SK-N-SH treated with all-trans-retinoic acid at 6 μM for 48 hours (cell line): ENCODE measurements around the gene AP4E1.

Experiments
- ATAC-seq: fragments of 200-7000 bp; cut with Tn5 transposase; 3 replicates; pipeline ENCODE4 v1.9.1; 2020; ENCODE audit warnings: mild to moderate bottlenecking, moderate library complexity
- ARNTL ChIP-seq: fragments of 450-650 bp; formaldehyde crosslinking; IDR thresholded peaks from 2 replicates; pipeline ENCODE4 v1.5.0; 2020; ENCODE audit warnings: low read depth, mild to moderate bottlenecking, moderate library complexity, borderline replicate concordance
- BACH2 ChIP-seq: fragments of 250-450 bp; sonication (Bioruptor Pico); IDR thresholded peaks from 2 replicates; pipeline ENCODE4 v1.9.0; 2021; ENCODE audit warnings: mild to moderate bottlenecking, borderline replicate concordance
- ISL1 ChIP-seq: fragments of 250-450 bp; sonication (Bioruptor Pico); IDR thresholded peaks from 2 replicates; pipeline ENCODE4 v2.1.2; 2022; ENCODE audit warnings: mild to moderate bottlenecking, moderate library complexity
- OSR1 ChIP-seq: fragments of 250-450 bp; sonication (Bioruptor Pico); IDR thresholded peaks from 2 replicates; pipeline ENCODE4 v1.8.0; 2022; ENCODE audit warnings: moderate library complexity, mild to moderate bottlenecking, inconsistent platforms
- RARB ChIP-seq: fragments of 250-450 bp; sonication (Bioruptor Pico); IDR thresholded peaks from 2 replicates; pipeline ENCODE4 v1.8.0; 2021; ENCODE audit warnings: mild to moderate bottlenecking, moderate library complexity
- SNAI2 ChIP-seq: fragments of 250-450 bp; sonication (Bioruptor Pico); IDR thresholded peaks from 2 replicates; pipeline ENCODE4 v1.5.0; 2020; ENCODE audit warnings: mild to moderate bottlenecking, moderate library complexity
- TCF4 ChIP-seq: fragments of 250-450 bp; sonication (Bioruptor Pico); IDR thresholded peaks from 2 replicates; pipeline ENCODE4 v1.8.0; 2021; ENCODE audit warnings: mild to moderate bottlenecking, moderate library complexity, borderline replicate concordance
- ZFP3 ChIP-seq: fragments of 250-450 bp; sonication (Bioruptor Pico); IDR thresholded peaks from 2 replicates; pipeline ENCODE4 v1.5.0; 2020; ENCODE audit warnings: mild to moderate bottlenecking, moderate library complexity
- ZFP30 ChIP-seq: fragments of 450-650 bp; formaldehyde crosslinking; IDR thresholded peaks from 2 replicates; pipeline ENCODE4 v1.5.0; 2022; ENCODE audit warnings: mild to moderate bottlenecking, moderate library complexity
- ZNF565 ChIP-seq: fragments of 450-650 bp; formaldehyde crosslinking; conservative IDR thresholded peaks from 2 replicates; pipeline ENCODE4 v1.5.0; 2020; ENCODE audit warnings: low read depth, mild to moderate bottlenecking, moderate library complexity
- ZNF70 ChIP-seq: fragments of 450-650 bp; formaldehyde crosslinking; IDR thresholded peaks from 2 replicates; pipeline ENCODE4 v1.5.0; 2020; ENCODE audit warnings: mild to moderate bottlenecking, moderate library complexity
- TF ChIP-seq, protein P1 (sequence below): fragments of 250-450 bp; sonication (Bioruptor Pico); IDR thresholded peaks from 2 replicates; pipeline ENCODE4 v1.8.0; 2021; ENCODE audit warnings: low read depth, mild to moderate bottlenecking, moderate library complexity, borderline replicate concordance
- TF ChIP-seq, protein P2 (sequence below): fragments of 250-450 bp; sonication (Bioruptor Pico); IDR thresholded peaks from 2 replicates; pipeline ENCODE4 v1.5.1; 2020; ENCODE audit warnings: low read depth, mild to moderate bottlenecking, moderate library complexity
- TF ChIP-seq, protein P3 (sequence below): fragments of 250-450 bp; sonication (Bioruptor Pico); IDR thresholded peaks from 2 replicates; pipeline ENCODE4 v1.8.0; 2020; ENCODE audit warnings: mild to moderate bottlenecking, moderate library complexity, borderline replicate concordance
- TF ChIP-seq, protein P4 (sequence below): fragments of 250-450 bp; sonication (Bioruptor Pico); IDR thresholded peaks from 2 replicates; pipeline ENCODE4 v1.5.0; 2020; ENCODE audit warnings: mild to moderate bottlenecking, moderate library complexity

Gene AP4E1

DNA sequence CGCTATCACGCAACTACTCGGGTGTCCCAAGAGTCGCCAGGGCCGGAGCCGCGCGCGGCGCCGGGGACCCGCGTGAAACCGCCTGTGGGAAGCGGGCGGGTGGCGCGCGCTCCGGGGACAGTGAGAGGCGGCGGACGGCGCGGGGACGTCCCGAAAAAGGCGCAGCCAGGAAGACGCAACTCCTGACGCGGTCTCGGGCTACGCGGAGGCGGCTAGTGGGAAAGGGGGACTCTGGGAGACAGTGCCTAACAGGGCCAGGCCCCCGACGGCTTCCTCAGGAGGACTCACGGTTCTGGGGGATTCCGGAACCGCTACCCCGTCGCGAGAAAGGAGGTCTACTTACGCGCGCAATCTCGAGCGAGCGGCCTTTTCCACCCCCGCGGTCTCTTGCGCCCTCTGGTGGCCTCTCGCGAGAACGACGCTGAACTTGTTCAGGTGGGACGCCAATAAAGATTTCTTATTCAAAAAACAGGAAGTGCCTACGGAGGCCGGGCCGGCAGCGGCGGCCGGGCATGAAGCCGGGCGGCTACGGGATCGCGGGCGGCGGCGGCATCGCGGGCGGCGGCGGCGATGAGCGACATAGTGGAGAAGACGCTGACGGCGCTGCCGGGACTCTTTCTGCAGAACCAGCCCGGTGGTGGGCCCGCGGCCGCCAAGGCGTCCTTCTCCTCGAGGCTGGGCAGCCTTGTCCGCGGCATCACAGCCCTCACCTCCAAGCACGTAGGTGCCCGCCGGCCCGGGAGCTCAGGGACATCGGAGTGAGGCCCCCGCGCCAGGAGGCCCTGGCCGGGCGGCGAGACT, at the start of gene AP4E1:
TSS of gene AP4E1 (plus strand) at position 475 of the 801 bp plus-strand sequence. CDS start at position 571, 96 bp downstream.
- ATAC-seq = peak; percentile 81
- TF ChIP-seq ZFP3 (CRISPR knock-in tag) (no peak), ZNF70 (CRISPR knock-in tag) (no peak), SNAI2 (CRISPR knock-in tag) (no peak)
- TF ChIP-seq, protein P1, sequence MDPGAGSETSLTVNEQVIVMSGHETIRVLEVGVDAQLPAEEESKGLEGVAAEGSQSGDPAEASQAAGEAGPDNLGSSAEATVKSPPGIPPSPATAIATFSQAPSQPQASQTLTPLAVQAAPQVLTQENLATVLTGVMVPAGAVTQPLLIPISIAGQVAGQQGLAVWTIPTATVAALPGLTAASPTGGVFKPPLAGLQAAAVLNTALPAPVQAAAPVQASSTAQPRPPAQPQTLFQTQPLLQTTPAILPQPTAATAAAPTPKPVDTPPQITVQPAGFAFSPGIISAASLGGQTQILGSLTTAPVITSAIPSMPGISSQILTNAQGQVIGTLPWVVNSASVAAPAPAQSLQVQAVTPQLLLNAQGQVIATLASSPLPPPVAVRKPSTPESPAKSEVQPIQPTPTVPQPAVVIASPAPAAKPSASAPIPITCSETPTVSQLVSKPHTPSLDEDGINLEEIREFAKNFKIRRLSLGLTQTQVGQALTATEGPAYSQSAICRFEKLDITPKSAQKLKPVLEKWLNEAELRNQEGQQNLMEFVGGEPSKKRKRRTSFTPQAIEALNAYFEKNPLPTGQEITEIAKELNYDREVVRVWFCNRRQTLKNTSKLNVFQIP (CRISPR knock-in tag) = no peak

DNA sequence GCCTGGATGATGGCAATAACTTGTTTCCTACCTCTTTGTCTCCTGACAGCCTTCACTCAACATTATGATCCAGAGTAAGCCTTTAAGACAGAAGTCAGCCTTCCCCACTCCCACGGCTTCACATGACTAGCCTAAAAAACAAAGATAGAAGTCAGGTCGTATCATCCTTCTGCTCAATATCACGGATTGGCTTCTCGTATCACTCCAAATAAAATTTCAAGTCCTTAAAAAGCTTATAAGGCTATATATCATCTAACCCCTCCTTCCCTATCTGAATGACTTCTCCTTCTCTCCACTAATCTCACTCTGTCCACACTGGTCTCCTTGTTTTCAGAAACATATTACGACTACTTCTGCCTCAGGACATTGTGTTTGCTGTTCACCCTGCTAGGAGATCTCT, 47.7 kb upstream of the AP4E1 start:
- TF ChIP-seq BACH2 (CRISPR knock-in tag) = no peak
- no peak for TF ChIP-seq OSR1 (CRISPR knock-in tag)
- TF ChIP-seq, protein P2, sequence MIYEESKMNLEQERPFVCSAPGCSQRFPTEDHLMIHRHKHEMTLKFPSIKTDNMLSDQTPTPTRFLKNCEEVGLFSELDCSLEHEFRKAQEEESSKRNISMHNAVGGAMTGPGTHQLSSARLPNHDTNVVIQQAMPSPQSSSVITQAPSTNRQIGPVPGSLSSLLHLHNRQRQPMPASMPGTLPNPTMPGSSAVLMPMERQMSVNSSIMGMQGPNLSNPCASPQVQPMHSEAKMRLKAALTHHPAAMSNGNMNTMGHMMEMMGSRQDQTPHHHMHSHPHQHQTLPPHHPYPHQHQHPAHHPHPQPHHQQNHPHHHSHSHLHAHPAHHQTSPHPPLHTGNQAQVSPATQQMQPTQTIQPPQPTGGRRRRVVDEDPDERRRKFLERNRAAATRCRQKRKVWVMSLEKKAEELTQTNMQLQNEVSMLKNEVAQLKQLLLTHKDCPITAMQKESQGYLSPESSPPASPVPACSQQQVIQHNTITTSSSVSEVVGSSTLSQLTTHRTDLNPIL (CRISPR knock-in tag) = no peak
- TF ChIP-seq, protein P3, sequence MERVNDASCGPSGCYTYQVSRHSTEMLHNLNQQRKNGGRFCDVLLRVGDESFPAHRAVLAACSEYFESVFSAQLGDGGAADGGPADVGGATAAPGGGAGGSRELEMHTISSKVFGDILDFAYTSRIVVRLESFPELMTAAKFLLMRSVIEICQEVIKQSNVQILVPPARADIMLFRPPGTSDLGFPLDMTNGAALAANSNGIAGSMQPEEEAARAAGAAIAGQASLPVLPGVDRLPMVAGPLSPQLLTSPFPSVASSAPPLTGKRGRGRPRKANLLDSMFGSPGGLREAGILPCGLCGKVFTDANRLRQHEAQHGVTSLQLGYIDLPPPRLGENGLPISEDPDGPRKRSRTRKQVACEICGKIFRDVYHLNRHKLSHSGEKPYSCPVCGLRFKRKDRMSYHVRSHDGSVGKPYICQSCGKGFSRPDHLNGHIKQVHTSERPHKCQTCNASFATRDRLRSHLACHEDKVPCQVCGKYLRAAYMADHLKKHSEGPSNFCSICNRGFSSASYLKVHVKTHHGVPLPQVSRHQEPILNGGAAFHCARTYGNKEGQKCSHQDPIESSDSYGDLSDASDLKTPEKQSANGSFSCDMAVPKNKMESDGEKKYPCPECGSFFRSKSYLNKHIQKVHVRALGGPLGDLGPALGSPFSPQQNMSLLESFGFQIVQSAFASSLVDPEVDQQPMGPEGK (CRISPR knock-in tag) = no peak
- no peak for TF ChIP-seq ARNTL (CRISPR knock-in tag)
- no peak for TF ChIP-seq ZNF565 (CRISPR knock-in tag)
- no peak for ATAC-seq

DNA sequence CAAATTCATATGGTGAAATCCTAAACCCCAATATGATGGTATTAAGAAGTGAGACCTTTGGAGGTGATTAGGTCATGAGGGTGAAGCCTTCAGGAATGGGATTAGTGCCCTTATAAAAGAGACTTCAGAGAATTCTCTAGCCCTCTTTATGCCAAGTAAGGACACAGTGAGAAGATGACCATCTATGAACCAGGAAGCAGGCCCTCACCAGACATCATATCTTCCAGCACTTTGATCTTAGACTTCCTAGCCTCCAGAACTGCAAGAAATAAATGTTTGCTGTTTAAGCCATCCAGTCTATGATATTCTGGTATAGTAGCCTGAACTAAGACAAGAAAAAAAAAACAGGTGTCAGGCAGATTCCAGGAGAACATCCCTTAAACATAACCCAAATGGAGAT, 45.9 kb upstream of the AP4E1 start:
- no peak for ATAC-seq
- TF ChIP-seq RARB (CRISPR knock-in tag) = no peak
- TF ChIP-seq ISL1 = no peak
- no peak for TF ChIP-seq ZFP30 (CRISPR knock-in tag)
- TF ChIP-seq, protein P4, sequence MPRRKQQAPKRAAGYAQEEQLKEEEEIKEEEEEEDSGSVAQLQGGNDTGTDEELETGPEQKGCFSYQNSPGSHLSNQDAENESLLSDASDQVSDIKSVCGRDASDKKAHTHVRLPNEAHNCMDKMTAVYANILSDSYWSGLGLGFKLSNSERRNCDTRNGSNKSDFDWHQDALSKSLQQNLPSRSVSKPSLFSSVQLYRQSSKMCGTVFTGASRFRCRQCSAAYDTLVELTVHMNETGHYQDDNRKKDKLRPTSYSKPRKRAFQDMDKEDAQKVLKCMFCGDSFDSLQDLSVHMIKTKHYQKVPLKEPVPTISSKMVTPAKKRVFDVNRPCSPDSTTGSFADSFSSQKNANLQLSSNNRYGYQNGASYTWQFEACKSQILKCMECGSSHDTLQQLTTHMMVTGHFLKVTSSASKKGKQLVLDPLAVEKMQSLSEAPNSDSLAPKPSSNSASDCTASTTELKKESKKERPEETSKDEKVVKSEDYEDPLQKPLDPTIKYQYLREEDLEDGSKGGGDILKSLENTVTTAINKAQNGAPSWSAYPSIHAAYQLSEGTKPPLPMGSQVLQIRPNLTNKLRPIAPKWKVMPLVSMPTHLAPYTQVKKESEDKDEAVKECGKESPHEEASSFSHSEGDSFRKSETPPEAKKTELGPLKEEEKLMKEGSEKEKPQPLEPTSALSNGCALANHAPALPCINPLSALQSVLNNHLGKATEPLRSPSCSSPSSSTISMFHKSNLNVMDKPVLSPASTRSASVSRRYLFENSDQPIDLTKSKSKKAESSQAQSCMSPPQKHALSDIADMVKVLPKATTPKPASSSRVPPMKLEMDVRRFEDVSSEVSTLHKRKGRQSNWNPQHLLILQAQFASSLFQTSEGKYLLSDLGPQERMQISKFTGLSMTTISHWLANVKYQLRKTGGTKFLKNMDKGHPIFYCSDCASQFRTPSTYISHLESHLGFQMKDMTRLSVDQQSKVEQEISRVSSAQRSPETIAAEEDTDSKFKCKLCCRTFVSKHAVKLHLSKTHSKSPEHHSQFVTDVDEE (CRISPR knock-in tag) = no peak
- no peak for TF ChIP-seq TCF4

DNA sequence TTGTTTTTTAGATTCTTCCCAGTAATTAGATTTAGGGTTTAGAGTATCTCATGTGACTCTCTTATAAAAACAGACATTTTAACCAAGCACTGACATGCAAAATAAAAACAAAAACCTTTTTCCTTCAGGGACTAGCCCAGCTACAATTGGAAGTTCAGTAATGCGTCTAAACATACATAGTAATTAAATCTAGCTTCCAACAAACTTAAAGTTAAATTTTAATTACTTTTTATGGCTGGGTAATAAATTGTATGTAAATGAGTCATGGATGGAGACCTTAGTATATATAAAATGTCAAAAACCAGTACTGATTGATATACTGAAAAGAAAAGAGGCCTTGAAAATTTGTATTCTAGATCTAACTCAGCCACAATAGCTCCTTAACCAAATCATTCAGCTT, 43.6 kb upstream of the AP4E1 start:
- TF ChIP-seq, protein P2 (CRISPR knock-in tag) = no peak
- TF ChIP-seq ISL1 (peak; percentile 18; the same call in 1 of the 2 replicates), BACH2 (CRISPR knock-in tag) (no peak)
- no peak for ATAC-seq
